HepG2 (cell line): Measurements from ENCODE around the gene PCNT. TPM values are rescaled to one million over a fixed set of nuclear protein-coding genes. Genes with fewer than 3 reads are reported as not detected.

Experiments used
- ATAC-seq: fragments of 200-7000 bp; cut with Tn5 transposase; 3 replicates; pipeline ENCODE4 v1.9.1; 2020; ENCODE audit warnings: mild to moderate bottlenecking, moderate library complexity
- BruUV-seq: library from RNA; stranded (reverse); fragments of 400-500 nt; replicated peaks from 2 replicates; lab custom pipeline; 2021; lab: Mats Ljungman, UMichigan
- CTCF ChIA-PET: fragments of 300-600 bp; formaldehyde crosslinking; extraction: SDS; loops from one replicate; lab custom pipeline; 2021; ENCODE audit warnings: low total read pairs, inconsistent platforms, low intra/inter-chr PET ratio; lab: Yijun Ruan, JAX
- POLR2A ChIA-PET: fragments of 350-600 bp; sonication (Branson Sonifier 250); formaldehyde crosslinking; loops from one replicate; lab custom pipeline; 2020; ENCODE audit warnings: antibody characterized with exemption, inconsistent platforms; lab: Yijun Ruan, JAX
- DNase-seq: peaks from one replicate; pipeline ENCODE4 v3.0.0-alpha.2; 2015; ENCODE audit warnings: low spot score
- FAIRE-seq: peaks from 3 replicates; lab custom pipeline; 2011; peaks lifted over from hg19 to GRCh38; lab: Jason Lieb, UNC
- H2AFZ ChIP-seq: one replicate; pipeline ENCODE4 v1.6.1; 2011; ENCODE audit warnings: low read length, inconsistent platforms
- H3K27ac ChIP-seq: fragments of 300-600 bp; 3 replicates; pipeline ENCODE4 v1.8.0; 2011; ENCODE audit warnings: mixed run types, mild to moderate bottlenecking, mixed read lengths, low read length, inconsistent platforms; ENCODE audit not compliant: insufficient read depth; ENCODE audit errors: extremely low read length
- H3K27me3 ChIP-seq, 2 experiments: fragments of 200-600 bp in 1 of 2; 2 replicates in 1 of 2; 3 replicates in 1 of 2; pipeline versions ENCODE4 v1.6.0 to v1.8.0; 2011; ENCODE audit warnings: low read length in 2 of 2, mild to moderate bottlenecking in 2 of 2, moderate library complexity in 2 of 2, inconsistent platforms in 1 of 2; ENCODE audit not compliant: insufficient read depth in 2 of 2, control insufficient read depth in 1 of 2
- H3K36me3 ChIP-seq, 2 experiments: fragments of 200-600 bp in 1 of 2; replicated peaks in 1 of 2; 2 replicates in 1 of 2; 3 replicates in 1 of 2; pipeline versions ENCODE4 v1.5.1 to v1.8.0; 2011; ENCODE audit warnings: low read length in 2 of 2, inconsistent platforms in 1 of 2; ENCODE audit not compliant: insufficient read depth in 2 of 2, control insufficient read depth in 1 of 2
- H3K4me1 ChIP-seq: 2 replicates; pipeline ENCODE4 v1.5.1; 2012; ENCODE audit warnings: low read length, inconsistent platforms; ENCODE audit not compliant: insufficient read depth
- H3K4me2 ChIP-seq: 2 replicates; pipeline ENCODE4 v1.6.0; 2011; ENCODE audit warnings: low read depth, low read length, inconsistent platforms
- H3K4me3 ChIP-seq, 3 experiments: fragments of 200-600 bp in 1 of 3; sonication (generic), shearing (Covaris generic) in 1 of 3; replicated peaks in 1 of 3; 2 replicates each; pipeline ENCODE4 v1.5.1; 2011 to 2016; ENCODE audit warnings: low read length in 3 of 3, inconsistent platforms in 2 of 3, low read depth in 2 of 3, mild to moderate bottlenecking in 2 of 3, control low read depth in 1 of 3, mixed read lengths in 1 of 3; ENCODE audit not compliant: insufficient read depth in 1 of 3
- H3K79me2 ChIP-seq: one replicate; pipeline ENCODE4 v1.6.1; 2011; ENCODE audit warnings: low read length, inconsistent platforms; ENCODE audit not compliant: insufficient read depth
- H3K9ac ChIP-seq: 2 replicates; pipeline ENCODE4 v1.6.0; 2011; ENCODE audit warnings: mild to moderate bottlenecking, low read depth, low read length, inconsistent platforms; ENCODE audit not compliant: insufficient read depth
- H3K9me3 ChIP-seq: 2 replicates; pipeline ENCODE4 v1.5.1; 2012; ENCODE audit warnings: mild to moderate bottlenecking, low read length
- H4K20me1 ChIP-seq: 2 replicates; pipeline ENCODE4 v1.6.0; 2011; ENCODE audit warnings: inconsistent platforms, mild to moderate bottlenecking, low read length, moderate library complexity; ENCODE audit not compliant: insufficient read depth
- ATF4 ChIP-seq, 2 experiments: fragments of 450-650 bp in 1 of 2; sonication (generic) in 1 of 2; formaldehyde crosslinking; IDR thresholded peaks; 2 replicates each; pipeline versions ENCODE4 v1.5.0 to v1.8.0; 2020 to 2022; ENCODE audit warnings: mild to moderate bottlenecking in 1 of 2, missing genetic modification reagents in 1 of 2
- HMG20A ChIP-seq: IDR thresholded peaks from 2 replicates; pipeline ENCODE4 v1.6.1; 2016; ENCODE audit warnings: borderline replicate concordance
- HMGA1 ChIP-seq: sonication (generic); formaldehyde crosslinking; conservative IDR thresholded peaks from 2 replicates; pipeline ENCODE4 v1.4.0; 2020; ENCODE audit warnings: missing genetic modification reagents
- MTA3 ChIP-seq: sonication (generic); formaldehyde crosslinking; IDR thresholded peaks from 2 replicates; pipeline ENCODE4 v1.4.0; 2020; ENCODE audit warnings: missing genetic modification reagents
- SIX4 ChIP-seq: sonication (generic); formaldehyde crosslinking; IDR thresholded peaks from 2 replicates; pipeline ENCODE4 v1.4.0; 2020; ENCODE audit warnings: missing genetic modification reagents
- USF2 ChIP-seq, 2 experiments: sonication (generic) in 1 of 2; formaldehyde crosslinking in 1 of 2; IDR thresholded peaks; 2 replicates each; pipeline versions ENCODE4 v1.5.1 to v1.6.1; 2011 to 2020; ENCODE audit warnings: borderline replicate concordance in 1 of 2, low read depth in 1 of 2, low read length in 1 of 2, mild to moderate bottlenecking in 1 of 2, missing genetic modification reagents in 1 of 2, moderate library complexity in 1 of 2
- ZFP62 ChIP-seq: sonication (generic); formaldehyde crosslinking; IDR thresholded peaks from 2 replicates; pipeline ENCODE4 v1.4.0; 2020; ENCODE audit warnings: missing genetic modification reagents
- ZNF136 ChIP-seq: sonication (generic); formaldehyde crosslinking; IDR thresholded peaks from 2 replicates; pipeline ENCODE4 v1.8.1; 2022; ENCODE audit warnings: low read depth, mild to moderate bottlenecking, moderate library complexity, missing genetic modification reagents
- ZNF292 ChIP-seq: sonication (generic); formaldehyde crosslinking; IDR thresholded peaks from 2 replicates; pipeline ENCODE4 v1.8.1; 2022; ENCODE audit warnings: mild to moderate bottlenecking, low read depth, missing genetic modification reagents, borderline replicate concordance
- ZNF570 ChIP-seq: sonication (generic); formaldehyde crosslinking; IDR thresholded peaks from 2 replicates; pipeline ENCODE4 v1.4.0; 2020; ENCODE audit warnings: mild to moderate bottlenecking, missing genetic modification reagents, borderline replicate concordance
- ZNF709 ChIP-seq: sonication (generic); formaldehyde crosslinking; IDR thresholded peaks from 2 replicates; pipeline ENCODE4 v1.5.0; 2020; ENCODE audit warnings: mild to moderate bottlenecking, missing genetic modification reagents
- ZNF773 ChIP-seq: sonication (generic); formaldehyde crosslinking; IDR thresholded peaks from 2 replicates; pipeline ENCODE4 v1.4.0; 2020; ENCODE audit warnings: missing genetic modification reagents, borderline replicate concordance
- WGBS: methylation state at CpG from one replicate; pipeline ENCODE4 v1.1.6; 2017; ENCODE audit warnings: low lambda C conversion rate; 5-methylcytosine and 5-hydroxymethylcytosine counted together
- in situ Hi-C: cut with HindIII; loops from 2 replicates; pipeline ENCODE4 v1.10.0; 2017; ENCODE audit warnings: low pct_unique_long_range_greater_than_20kb; ENCODE audit not compliant: extremely low pct_ligation_motif_present
- intact Hi-C: fragments of 100-400 bp; cut with micrococcal nuclease; formaldehyde crosslinking; loops from one replicate; pipeline ENCODE4 v1.10.0; 2022; ENCODE audit not compliant: unreplicated experiment
- polyA plus RNA-seq, 8 experiments: library from polyadenylated mRNA; depleted of rRNA in 3 of 8; stranded (reverse) in 7 of 8; unstranded in 1 of 8; fragments of >200 nt; fragmentation: Illumina TruSeq in 4 of 8; extraction: Trizol in 4 of 8; gene quantifications; 2 replicates each; pipeline versions ENCODE4 v1.2.1 to v1.2.3, GENCODE V29; 2011 to 2016; ENCODE audit warnings: low read depth in 4 of 8, missing spikeins in 1 of 8, mixed read lengths in 1 of 8; ENCODE audit not compliant: insufficient read depth in 1 of 8
- total RNA-seq, 5 experiments: library from RNA; depleted of rRNA; stranded (reverse); fragments of >200 nt; fragmentation: Illumina TruSeq; extraction: Trizol; gene quantifications; 2 replicates each; pipeline ENCODE4 v1.2.3, GENCODE V29; 2016; ENCODE audit warnings: low read depth in 1 of 5

The PCNT gene
- total and polyA plus RNA-seq, 2 of the 13 experiments (the other 11 are each of a cell fraction or from before 2014, with no cell fraction given) = 5.6 to 12.4 TPM

- ChIA-PET POLR2A (no interaction called here), CTCF (no interaction called here)
- Histone ChIP-seq H3K27me3 (no peaks in the 10 kb centered on the region), H3K36me3 (peaks cover 25 to 69% of the 10 kb centered on the region in 2 experiments; a peak in 4 of 5 replicates), H3K9ac (no peak overlapping the region), H3K27ac (no peak overlapping the region), H2AFZ (no peak overlapping the region), H3K79me2 (no peaks in the 10 kb centered on the region), H4K20me1 (no peaks in the 10 kb centered on the region), H3K4me3 (no peak overlapping the region)
- WGBS = 92% methylated on average over 19 of the region's 20 CpGs
- intact Hi-C loops = no loop called here
- no peak for DNase-seq
- TF ChIP-seq ZNF136 (CRISPR knock-in tag) (no peak), SIX4 (CRISPR knock-in tag) (no peak), ZNF709 (CRISPR knock-in tag) (no peak), MTA3 (no peak), ZFP62 (CRISPR knock-in tag) (no peak), HMG20A (CRISPR knock-in tag) (no peak), ZNF773 (CRISPR knock-in tag) (no peak), HMGA1 (CRISPR knock-in tag) (no peak), ZNF570 (CRISPR knock-in tag) (no peak), ZNF292 (CRISPR knock-in tag) (no peak), USF2 (IDR thresholded peaks at IDR 0.05; ENCODE audit: low read depth, low read length) (no peak), USF2 (CRISPR knock-in tag; IDR thresholded peaks at IDR 0.05; ENCODE audit: borderline replicate concordance) (no peak), ATF4 (CRISPR knock-in tag; IDR thresholded peaks at IDR 0.05) (no peak)
- TF ChIP-seq, all 625 proteins: peak for 0
- no TSS peak for BruUV-seq
- Histone ChIP-seq H3K4me2 (no peak overlapping the region), H3K4me1 (no peaks in the 10 kb centered on the region), H3K9me3 (no peaks in the 10 kb centered on the region)
- FAIRE-seq = no peak
- no peak for ATAC-seq
- in situ Hi-C loops = no loop called here
Measured at GRCh38 chr21:46366966-46367365, 43.0 kb downstream of the PCNT start.
